ENCODE data around the gene LAMA2.

- TF ChIP-seq CTCF (IDR thresholded peaks at IDR 0.05) (no peak), POLR2AphosphoS5 (IDR thresholded peaks at IDR 0.05) (no peak), POLR2A (IDR thresholded peaks at IDR 0.05) (no peak)
These were observed 5.7 kb downstream of the LAMA2 start for GRCh38 chr6:128888444-128889175.

Measured in breast epithelium (tissue), 3 donors.